H1 (cell line): ENCODE measurements around the gene HSPBP1.

Experiments used
- CHD1 ChIP-seq: IDR thresholded peaks from 2 replicates; pipeline ENCODE4 v1.6.1; 2012; ENCODE audit warnings: low read depth, low read length, improper control_type of control experiment
- EZH2 ChIP-seq: fragments of 200-600 bp; sonication (generic); IDR thresholded peaks from 2 replicates; pipeline ENCODE4 v1.7.1; 2012; ENCODE audit warnings: low read depth, mild to moderate bottlenecking, moderate library complexity, low read length, inconsistent platforms; ENCODE audit not compliant: severe bottlenecking
- FOSL1 ChIP-seq: IDR thresholded peaks from 2 replicates; pipeline ENCODE4 v1.6.1; 2011; ENCODE audit warnings: mild to moderate bottlenecking, low read depth, low read length, moderate library complexity; ENCODE audit not compliant: insufficient read depth
- GABPA ChIP-seq: IDR thresholded peaks from 2 replicates; pipeline ENCODE4 v1.6.1; 2011; ENCODE audit warnings: mild to moderate bottlenecking, low read length, moderate library complexity, borderline replicate concordance; ENCODE audit not compliant: insufficient read depth
- RFX5 ChIP-seq: IDR thresholded peaks from 2 replicates; pipeline ENCODE4 v1.6.1; 2011; ENCODE audit warnings: low read depth, low read length, improper control_type of control experiment, borderline replicate concordance
- TF ChIP-seq, protein P1 (sequence below), 3 experiments: IDR thresholded peaks; 1 replicate in 2 of 3; 2 replicates in 1 of 3; pipeline versions ENCODE4 v1.5.1 to v1.6.1; 2011; ENCODE audit warnings: low read length in 3 of 3, mild to moderate bottlenecking in 3 of 3, inconsistent platforms in 2 of 3, low read depth in 1 of 3, moderate library complexity in 1 of 3; ENCODE audit not compliant: insufficient read depth in 1 of 3; ENCODE audit errors: control extremely low read depth in 1 of 3
- TF ChIP-seq, protein P2 (sequence below): IDR thresholded peaks from 2 replicates; pipeline ENCODE4 v1.6.1; 2012; ENCODE audit warnings: inconsistent platforms

DNA sequence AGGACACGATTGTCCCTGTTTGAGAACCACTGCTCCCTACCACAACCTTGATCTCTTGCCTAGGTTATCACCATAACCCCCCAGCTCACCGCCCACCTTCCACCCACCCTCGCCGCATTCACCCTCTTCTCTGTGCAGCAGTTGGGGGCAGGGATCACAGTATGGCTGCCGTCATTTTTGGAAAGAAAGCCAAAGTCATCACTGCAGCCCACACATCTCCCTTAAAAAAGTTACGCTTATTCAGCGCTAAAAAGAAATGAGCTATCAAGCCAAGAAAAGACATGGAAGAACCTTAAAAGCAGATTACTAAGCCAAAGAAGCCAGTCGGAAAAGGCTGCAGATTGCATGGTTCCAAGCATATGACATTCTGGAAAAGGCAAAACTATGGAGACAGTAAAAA lies 10.6 kb downstream of the HSPBP1 start:
- TF ChIP-seq GABPA (no peak), RFX5 (no peak), EZH2 (no peak), FOSL1 (no peak), CHD1 (no peak)
- TF ChIP-seq, protein P1, sequence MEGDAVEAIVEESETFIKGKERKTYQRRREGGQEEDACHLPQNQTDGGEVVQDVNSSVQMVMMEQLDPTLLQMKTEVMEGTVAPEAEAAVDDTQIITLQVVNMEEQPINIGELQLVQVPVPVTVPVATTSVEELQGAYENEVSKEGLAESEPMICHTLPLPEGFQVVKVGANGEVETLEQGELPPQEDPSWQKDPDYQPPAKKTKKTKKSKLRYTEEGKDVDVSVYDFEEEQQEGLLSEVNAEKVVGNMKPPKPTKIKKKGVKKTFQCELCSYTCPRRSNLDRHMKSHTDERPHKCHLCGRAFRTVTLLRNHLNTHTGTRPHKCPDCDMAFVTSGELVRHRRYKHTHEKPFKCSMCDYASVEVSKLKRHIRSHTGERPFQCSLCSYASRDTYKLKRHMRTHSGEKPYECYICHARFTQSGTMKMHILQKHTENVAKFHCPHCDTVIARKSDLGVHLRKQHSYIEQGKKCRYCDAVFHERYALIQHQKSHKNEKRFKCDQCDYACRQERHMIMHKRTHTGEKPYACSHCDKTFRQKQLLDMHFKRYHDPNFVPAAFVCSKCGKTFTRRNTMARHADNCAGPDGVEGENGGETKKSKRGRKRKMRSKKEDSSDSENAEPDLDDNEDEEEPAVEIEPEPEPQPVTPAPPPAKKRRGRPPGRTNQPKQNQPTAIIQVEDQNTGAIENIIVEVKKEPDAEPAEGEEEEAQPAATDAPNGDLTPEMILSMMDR (IDR thresholded peaks at IDR 0.05; ENCODE audit: control extremely low read depth in 1 of 3, insufficient read depth in 1 of 3, low read depth in 1 of 3, low read length in 3 of 3), result no peak
- TF ChIP-seq, protein P2, sequence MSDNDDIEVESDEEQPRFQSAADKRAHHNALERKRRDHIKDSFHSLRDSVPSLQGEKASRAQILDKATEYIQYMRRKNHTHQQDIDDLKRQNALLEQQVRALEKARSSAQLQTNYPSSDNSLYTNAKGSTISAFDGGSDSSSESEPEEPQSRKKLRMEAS, result no peak
